CD8-positive, alpha-beta memory T cell (primary cell): Measurements from ENCODE around the gene HSPG2. TPM values are rescaled to one million over a fixed set of nuclear protein-coding genes. Genes with fewer than 3 reads are reported as not detected.
A peak's percentile ranks its signal among the peaks of the same experiment; 100 is the strongest.
"Not testable (repeated sequence)": the region's sequence is repeated elsewhere in the genome, so short reads cannot be mapped to it uniquely, and the experiment has no call there.

Experiments
- CTCF ChIA-PET: fragments of 350-600 bp; sonication (Branson Sonifier 250); formaldehyde crosslinking; loops from one replicate; lab custom pipeline; 2021; ENCODE audit warnings: antibody characterized with exemption; lab: Charles Lee
- POLR2A ChIA-PET: fragments of 350-600 bp; sonication (Branson Sonifier 250); formaldehyde crosslinking; loops from one replicate; lab custom pipeline; 2021; ENCODE audit warnings: antibody characterized with exemption; lab: Charles Lee
- DNase-seq, 5 donors: peaks; one replicate each; pipeline versions ENCODE4 v3.0.0 to v3.0.0-alpha.2; 2020 to 2022; ENCODE audit warnings: mixed read lengths in 1 of 5
- H3K27ac ChIP-seq: one replicate; pipeline ENCODE4 v1.7.0; 2013; ENCODE audit warnings: low read depth, mild to moderate bottlenecking, low read length, moderate library complexity
- H3K27me3 ChIP-seq: 2 replicates; pipeline ENCODE4 v1.7.0; 2013; ENCODE audit warnings: low read length, mild to moderate bottlenecking; ENCODE audit not compliant: insufficient read depth, poor library complexity, severe bottlenecking
- H3K36me3 ChIP-seq: 2 replicates; pipeline ENCODE4 v1.7.0; 2013; ENCODE audit warnings: mild to moderate bottlenecking, low read length, moderate library complexity; ENCODE audit not compliant: insufficient read depth
- H3K4me1 ChIP-seq: 2 replicates; pipeline ENCODE4 v1.7.0; 2013; ENCODE audit warnings: mild to moderate bottlenecking, low read length, moderate library complexity; ENCODE audit not compliant: insufficient read depth
- H3K4me3 ChIP-seq: 2 replicates; pipeline ENCODE4 v1.7.0; 2013; ENCODE audit warnings: mild to moderate bottlenecking, low read length
- H3K9me3 ChIP-seq: 2 replicates; pipeline ENCODE4 v1.7.0; 2013; ENCODE audit warnings: mild to moderate bottlenecking, low read length
- H3K27ac Mint-ChIP-seq, 8 donors: one replicate each; pipeline ENCODE4 v1.8.0; 2020 to 2021; ENCODE audit warnings: mixed read lengths in 8 of 8, mild to moderate bottlenecking in 6 of 8, inconsistent platforms in 3 of 8, moderate library complexity in 3 of 8
- H3K27me3 Mint-ChIP-seq, 2 donors: one replicate each; pipeline ENCODE4 v1.8.0; 2020 to 2021; ENCODE audit warnings: mixed read lengths in 2 of 2, mild to moderate bottlenecking in 1 of 2, moderate library complexity in 1 of 2
- H3K36me3 Mint-ChIP-seq, 3 donors: one replicate each; pipeline ENCODE4 v1.8.0; 2020 to 2021; ENCODE audit warnings: mixed read lengths in 3 of 3, inconsistent platforms in 1 of 3, mild to moderate bottlenecking in 1 of 3
- H3K4me1 Mint-ChIP-seq, 3 donors: one replicate each; pipeline ENCODE4 v1.8.0; 2020 to 2021; ENCODE audit warnings: mixed read lengths in 3 of 3, inconsistent platforms in 1 of 3, mild to moderate bottlenecking in 1 of 3
- H3K4me3 Mint-ChIP-seq, 7 donors: one replicate each; pipeline ENCODE4 v1.8.0; 2020 to 2021; ENCODE audit warnings: mixed read lengths in 7 of 7, mild to moderate bottlenecking in 6 of 7, moderate library complexity in 4 of 7, inconsistent platforms in 2 of 7
- H3K9me3 Mint-ChIP-seq, 5 donors: one replicate each; pipeline ENCODE4 v1.8.0; 2020 to 2022; ENCODE audit warnings: mixed read lengths in 5 of 5, mild to moderate bottlenecking in 3 of 5, moderate library complexity in 2 of 5, inconsistent platforms in 1 of 5
- polyA plus RNA-seq: library from polyadenylated mRNA; unstranded; fragments of 300-500 nt; fragmentation: Illumina TruSeq; gene quantifications from one replicate; pipeline ENCODE4 v1.2.3, GENCODE V29; 2021
- total RNA-seq, 2 experiments: library from RNA; stranded (reverse); gene quantifications; one replicate each; pipeline ENCODE4 v1.2.3, GENCODE V29; 2021

The HSPG2 gene
- total and polyA plus RNA-seq, 3 experiments from 2014 or later, result 0.24 to 0.72 TPM; not detected in 1

DNA sequence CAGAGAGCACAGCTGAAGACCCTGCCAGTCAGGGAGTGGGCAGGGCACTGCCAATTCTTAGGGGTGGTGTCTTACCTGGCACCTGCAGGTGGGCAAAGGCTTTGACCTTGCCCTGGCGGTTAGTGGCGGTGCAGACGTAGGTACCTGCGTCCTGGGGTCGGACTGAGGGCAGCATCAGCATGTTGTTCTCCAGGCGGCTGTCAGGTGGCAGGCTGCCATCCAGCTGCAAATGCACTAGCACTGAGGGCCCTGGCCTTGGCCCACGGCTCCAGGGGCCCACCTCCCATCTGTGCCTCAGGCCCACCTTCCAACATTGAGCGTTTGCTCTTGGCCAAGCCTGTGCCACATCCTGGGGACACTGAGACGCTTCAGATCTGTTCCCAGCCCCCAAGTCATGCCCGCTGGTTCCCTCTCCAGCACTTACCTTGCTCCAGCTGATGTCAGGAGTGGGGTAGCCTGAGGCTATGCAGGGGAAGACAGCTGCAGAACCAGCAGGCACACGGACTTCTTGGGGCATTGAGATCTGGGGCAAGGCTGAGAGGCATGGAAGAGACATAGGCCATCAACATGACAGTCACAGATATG, 103.6 kb downstream of the HSPG2 start:
- DNase-seq, result peak in 1 of 5 donors; percentile 34
- Histone ChIP-seq H3K27ac (no peak overlapping the region), H3K4me1 (no peaks in the 10 kb centered on the region), H3K27me3 (no peaks in the 10 kb centered on the region), H3K4me3 (no peak overlapping the region), H3K36me3 (no peaks in the 10 kb centered on the region), H3K9me3 (no peaks in the 10 kb centered on the region)
- Mint-ChIP-seq H3K4me1 (no peaks in the 10 kb centered on the region), H3K36me3 (peaks cover 3 to 9% (median 3%) of the 10 kb centered on the region in 3 donors), H3K27ac (no peak overlapping the region), H3K9me3 (peaks cover 4 to 16% (median 10%) of the 10 kb centered on the region in 5 donors), H3K4me3 (no peak overlapping the region), H3K27me3 (peaks cover 0 to 4% of the 10 kb centered on the region in 2 donors)
- POLR2A ChIA-PET, result no interaction called here
- CTCF ChIA-PET, result no interaction called here

DNA sequence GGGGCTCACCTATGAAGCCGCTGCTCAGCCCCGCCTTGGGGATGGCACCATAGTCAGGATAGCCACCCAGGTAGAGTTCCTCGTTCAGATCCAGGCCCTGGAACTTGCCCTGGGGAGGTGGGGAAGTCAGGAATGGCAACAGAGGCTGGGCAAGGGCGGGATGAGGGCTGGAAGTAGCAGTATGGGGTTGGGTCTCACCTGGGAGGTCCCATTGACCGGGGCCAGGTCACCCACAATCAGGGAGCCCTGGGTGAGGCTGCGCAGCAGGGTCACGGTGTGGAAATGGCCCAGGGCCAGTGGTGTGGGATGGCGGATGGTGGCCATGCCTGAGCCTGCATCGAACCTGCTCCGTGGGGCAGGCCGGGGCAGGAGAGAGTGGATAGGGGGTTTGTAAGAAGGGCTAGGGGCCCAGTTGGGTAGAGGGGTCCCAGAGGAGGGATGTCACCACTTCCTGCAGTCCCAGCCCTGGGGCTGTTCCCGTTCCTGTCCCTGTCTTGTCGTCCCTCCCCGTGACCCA, 105.6 kb downstream of the HSPG2 start:
- ChIA-PET CTCF (no interaction called here), POLR2A (no interaction called here)
- H3K36me3 Mint-ChIP-seq, result peaks cover 3 to 9% (median 3%) of the 10 kb centered on the region in 3 donors
- Histone ChIP-seq H3K4me3 (no peak overlapping the region), H3K27ac (no peak overlapping the region), H3K36me3 (no peaks in the 10 kb centered on the region), H3K9me3 (no peaks in the 10 kb centered on the region), H3K27me3 (no peaks in the 10 kb centered on the region), H3K4me1 (no peaks in the 10 kb centered on the region)
- H3K9me3 Mint-ChIP-seq, result peaks cover 4 to 16% (median 10%) of the 10 kb centered on the region in 5 donors
- H3K4me3 Mint-ChIP-seq, result no peak overlapping the region
- DNase-seq, result no peak
- H3K4me1 Mint-ChIP-seq, result no peaks in the 10 kb centered on the region
- H3K27me3 Mint-ChIP-seq, result peaks cover 6% of the 10 kb centered on the region in 2 donors
- no peak overlapping the region for H3K27ac Mint-ChIP-seq

DNA sequence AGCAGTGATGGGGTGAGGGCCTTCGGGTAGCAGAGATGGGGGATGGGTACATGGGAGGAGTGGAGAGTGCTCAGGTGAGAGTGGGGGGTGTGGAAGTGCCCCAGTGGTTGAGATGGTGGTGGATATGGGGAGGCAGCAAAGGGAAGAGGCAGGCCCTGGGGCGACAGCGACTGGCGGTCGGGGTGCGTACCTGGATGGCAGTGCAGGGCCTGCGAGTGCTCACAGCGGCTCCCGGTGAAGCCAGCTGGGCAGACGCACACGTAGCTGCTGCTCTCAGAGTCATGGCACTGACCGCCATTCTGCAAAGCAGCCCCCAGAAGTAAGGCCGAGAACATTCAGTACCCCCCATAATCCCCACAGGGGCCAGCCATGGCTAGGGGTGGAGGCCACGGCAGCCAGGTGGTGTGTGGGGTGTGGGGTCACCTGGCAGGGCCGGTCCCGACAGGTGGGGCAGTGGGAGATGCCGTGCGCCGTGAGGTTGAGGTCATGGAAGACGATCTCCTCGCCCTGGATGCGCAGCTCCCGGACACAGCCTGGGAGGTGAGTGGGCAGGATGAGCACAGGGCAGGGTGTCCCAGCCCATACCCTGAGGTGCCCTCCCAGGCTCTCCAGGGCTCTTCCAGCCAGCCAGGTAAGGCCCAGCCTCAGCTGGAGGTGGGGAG, 106.2 kb downstream of the HSPG2 start:
- H3K27ac Mint-ChIP-seq, result no peak overlapping the region
- H3K4me1 Mint-ChIP-seq, result no peaks in the 10 kb centered on the region
- H3K4me3 ChIP-seq, result no peak overlapping the region
- H3K27me3 Mint-ChIP-seq, result peaks cover 6% of the 10 kb centered on the region in 2 donors
- POLR2A ChIA-PET, result no interaction called here
- peaks cover 4 to 16% (median 10%) of the 10 kb centered on the region in 5 donors for H3K9me3 Mint-ChIP-seq
- H3K27me3 ChIP-seq, result no peaks in the 10 kb centered on the region
- peak in 1 of 5 donors; percentile 35 for DNase-seq
- H3K27ac ChIP-seq, result no peak overlapping the region
- H3K9me3 ChIP-seq, result no peaks in the 10 kb centered on the region
- H3K4me3 Mint-ChIP-seq, result no peak overlapping the region
- H3K36me3 Mint-ChIP-seq, result peaks cover 3 to 9% (median 3%) of the 10 kb centered on the region in 3 donors
- CTCF ChIA-PET, result no interaction called here
- no peaks in the 10 kb centered on the region for H3K4me1 ChIP-seq
- H3K36me3 ChIP-seq, result no peaks in the 10 kb centered on the region

DNA sequence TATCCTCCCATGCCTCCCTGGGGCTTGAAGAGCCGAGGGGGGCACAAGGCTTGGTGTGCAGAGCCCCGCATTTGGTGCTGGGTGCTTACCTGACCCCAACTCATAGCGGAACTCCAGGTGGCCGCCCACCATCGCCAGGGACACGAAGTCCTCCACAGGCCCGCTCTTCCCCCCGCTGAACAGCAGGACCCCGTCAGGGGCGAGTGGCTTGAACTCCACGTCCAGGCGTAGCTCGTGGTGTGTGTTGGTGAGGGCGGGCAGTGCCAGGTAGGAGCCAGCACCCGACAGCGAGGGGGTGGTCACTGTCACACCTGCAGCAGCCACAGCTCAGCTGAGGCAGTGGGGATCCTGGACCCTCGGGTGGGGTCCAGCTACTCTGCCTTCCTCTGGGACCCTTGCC, 107.8 kb downstream of the HSPG2 start:
- H3K9me3 Mint-ChIP-seq, result peaks cover 4 to 11% (median 7%) of the 10 kb centered on the region in 5 donors
- peaks cover 6% of the 10 kb centered on the region in 2 donors for H3K27me3 Mint-ChIP-seq
- no peaks in the 10 kb centered on the region for H3K36me3 ChIP-seq
- POLR2A ChIA-PET, result no interaction called here
- no peak overlapping the region for H3K27ac Mint-ChIP-seq
- H3K9me3 ChIP-seq, result no peaks in the 10 kb centered on the region
- H3K36me3 Mint-ChIP-seq, result peaks cover 0 to 4% (median 2%) of the 10 kb centered on the region in 3 donors
- DNase-seq, result peak in 1 of 5 donors; percentile 47
- H3K4me1 ChIP-seq, result no peaks in the 10 kb centered on the region
- H3K4me3 ChIP-seq, result no peak overlapping the region
- H3K27ac ChIP-seq, result no peak overlapping the region
- no peaks in the 10 kb centered on the region for H3K27me3 ChIP-seq
- no peaks in the 10 kb centered on the region for H3K4me1 Mint-ChIP-seq
- no peak overlapping the region for H3K4me3 Mint-ChIP-seq
- CTCF ChIA-PET, result no interaction called here

DNA sequence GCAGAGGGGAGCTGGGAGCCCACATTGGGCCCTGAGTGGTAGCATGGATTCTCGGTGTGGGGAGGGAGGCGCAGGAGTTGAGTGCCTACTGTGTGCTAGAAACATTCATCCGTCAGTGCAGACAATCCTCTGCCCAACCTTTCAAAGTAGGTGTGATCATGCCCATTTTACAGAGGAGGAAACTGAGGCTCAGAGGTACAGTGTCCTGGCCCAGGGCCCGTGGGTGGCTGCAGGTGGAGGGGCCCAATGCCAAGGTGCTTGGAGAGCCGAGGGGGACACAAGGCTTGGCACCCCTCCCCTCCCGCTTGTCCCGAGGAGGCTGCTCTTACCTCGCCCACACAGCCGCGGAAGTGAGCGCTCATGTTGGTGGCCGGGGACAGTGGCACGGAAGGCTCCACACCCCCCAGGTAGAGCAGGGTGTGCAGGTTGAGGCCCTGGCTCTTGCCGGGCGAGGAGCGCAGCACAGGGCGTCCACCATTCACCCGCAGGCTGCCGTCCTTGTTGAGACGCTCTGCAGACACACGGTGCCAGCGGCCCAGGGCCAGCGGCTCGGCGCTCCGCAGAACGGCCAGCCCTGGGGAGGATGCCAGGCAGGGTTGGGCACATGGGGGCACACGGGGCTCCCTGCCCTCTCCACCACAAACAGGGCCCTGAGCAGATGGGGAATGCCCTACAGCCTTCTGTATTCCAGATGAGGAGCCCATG, 108.5 kb downstream of the HSPG2 start:
- Mint-ChIP-seq H3K4me3 (no peak overlapping the region), H3K36me3 (peaks cover 0 to 4% (median 0%) of the 10 kb centered on the region in 3 donors), H3K27ac (no peak overlapping the region), H3K27me3 (peaks cover 6% of the 10 kb centered on the region in 2 donors), H3K4me1 (no peaks in the 10 kb centered on the region), H3K9me3 (peaks cover under 1 to 5% (median 3%) of the 10 kb centered on the region in 5 donors)
- ChIA-PET POLR2A (no interaction called here), CTCF (no interaction called here)
- Histone ChIP-seq H3K36me3 (no peaks in the 10 kb centered on the region), H3K4me3 (no peak overlapping the region), H3K4me1 (no peaks in the 10 kb centered on the region), H3K27me3 (no peaks in the 10 kb centered on the region), H3K9me3 (no peaks in the 10 kb centered on the region), H3K27ac (no peak overlapping the region)
- DNase-seq, result no peak

DNA sequence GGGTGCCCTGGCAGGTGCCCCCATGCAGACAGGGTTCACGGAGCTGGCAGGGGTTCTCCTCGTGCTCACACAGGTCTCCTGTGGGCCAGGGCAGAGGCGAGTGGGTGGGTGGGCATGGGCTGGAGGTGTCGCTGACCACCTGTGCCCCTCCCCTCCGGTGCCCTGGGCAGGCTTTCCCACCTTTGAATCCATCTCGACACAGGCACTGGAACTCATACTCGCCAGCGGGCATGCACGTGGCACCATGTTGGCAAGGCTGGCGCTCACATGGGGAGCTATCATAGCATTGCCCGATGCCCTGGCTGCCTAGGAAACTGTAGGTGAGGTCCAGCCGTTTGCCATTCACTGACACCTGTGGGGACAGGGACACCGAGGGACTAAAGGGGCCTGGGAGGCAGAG, 109.0 kb downstream of the HSPG2 start:
- H3K27ac ChIP-seq, result no peak overlapping the region
- Mint-ChIP-seq H3K9me3 (peaks cover 0 to 4% (median 3%) of the 10 kb centered on the region in 5 donors), H3K36me3 (peaks cover 0 to 4% (median 0%) of the 10 kb centered on the region in 3 donors), H3K4me3 (no peak overlapping the region), H3K27me3 (peaks cover 6% of the 10 kb centered on the region in 2 donors), H3K27ac (no peak overlapping the region), H3K4me1 (no peaks in the 10 kb centered on the region)
- H3K27me3 ChIP-seq, result no peaks in the 10 kb centered on the region
- no peak overlapping the region for H3K4me3 ChIP-seq
- no peaks in the 10 kb centered on the region for H3K4me1 ChIP-seq
- H3K36me3 ChIP-seq, result no peaks in the 10 kb centered on the region
- ChIA-PET POLR2A (no interaction called here), CTCF (no interaction called here)
- DNase-seq, result no peak
- H3K9me3 ChIP-seq, result no peaks in the 10 kb centered on the region

DNA sequence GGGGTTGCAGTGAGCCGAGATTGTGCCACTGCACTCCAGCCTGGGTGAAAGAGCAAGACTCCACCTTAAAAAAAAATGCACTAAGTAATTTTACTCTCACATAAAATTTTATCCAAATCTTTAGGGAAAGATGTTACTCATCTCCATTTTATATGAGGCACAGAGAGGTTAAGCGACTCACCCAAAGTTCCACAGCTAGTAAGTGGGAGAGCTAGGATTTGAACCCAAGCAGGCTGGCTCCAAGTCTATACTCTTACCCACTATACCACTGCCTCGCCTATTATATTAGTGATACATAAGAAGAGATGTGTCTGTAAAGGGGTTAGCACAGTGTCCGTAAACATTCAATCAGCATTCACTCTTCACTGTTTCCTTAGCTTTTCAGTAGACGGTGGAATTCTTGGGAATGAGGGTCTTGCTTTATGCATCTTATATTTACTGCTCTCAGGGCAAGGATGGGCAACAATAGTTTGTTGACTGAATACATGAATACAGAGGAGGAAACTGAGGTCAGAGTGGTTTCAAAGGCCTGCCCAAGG, 109.9 kb downstream of the HSPG2 start:
- ChIA-PET CTCF (no interaction called here), POLR2A (no interaction called here)
- no peak overlapping the region for H3K27ac ChIP-seq
- DNase-seq, result no peak
- no peaks in the 10 kb centered on the region for H3K27me3 ChIP-seq
- no peak overlapping the region for H3K4me3 ChIP-seq
- H3K4me3 Mint-ChIP-seq, result no peak overlapping the region
- H3K27ac Mint-ChIP-seq, result no peak overlapping the region
- peaks cover 0 to 4% (median 0%) of the 10 kb centered on the region in 3 donors for H3K36me3 Mint-ChIP-seq
- no peaks in the 10 kb centered on the region for H3K4me1 ChIP-seq
- no peaks in the 10 kb centered on the region for H3K36me3 ChIP-seq
- H3K9me3 Mint-ChIP-seq, result no peaks in the 10 kb centered on the region
- H3K4me1 Mint-ChIP-seq, result no peaks in the 10 kb centered on the region
- peaks cover 4 to 6% of the 10 kb centered on the region in 2 donors for H3K27me3 Mint-ChIP-seq
- no peaks in the 10 kb centered on the region for H3K9me3 ChIP-seq

DNA sequence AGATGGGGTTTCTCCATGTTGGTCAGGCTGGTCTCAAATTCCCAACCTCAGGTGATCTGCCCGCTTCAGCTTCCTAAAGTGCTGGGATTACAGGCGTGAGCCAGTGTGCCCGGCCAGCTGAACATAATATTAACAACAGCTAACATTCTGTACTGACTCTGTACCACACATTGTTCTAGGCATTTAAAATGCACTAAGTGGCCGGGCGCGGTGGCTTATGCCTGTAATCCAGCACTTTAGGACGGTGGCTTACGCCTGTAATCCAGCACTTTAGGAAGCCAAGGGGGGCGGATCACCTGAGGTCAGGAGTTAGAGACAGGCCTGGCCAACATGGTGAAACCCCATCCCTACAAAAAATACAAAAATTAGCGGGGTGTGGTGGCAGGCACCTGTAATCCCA, 110.4 kb downstream of the HSPG2 start:
- DNase-seq, H3K4me3 ChIP-seq, H3K9me3 ChIP-seq, H3K4me1 ChIP-seq, H3K27ac ChIP-seq, CTCF ChIA-PET, POLR2A ChIA-PET, H3K4me3 Mint-ChIP-seq, H3K4me1 Mint-ChIP-seq, H3K27me3 Mint-ChIP-seq, H3K36me3 Mint-ChIP-seq, H3K27me3 ChIP-seq, H3K36me3 ChIP-seq, H3K9me3 Mint-ChIP-seq, H3K27ac Mint-ChIP-seq: not testable (repeated sequence)
